Chondrocyte (in vitro differentiated cells): Measurements from ENCODE around the gene GABRG3. TPM values are rescaled to one million over a fixed set of nuclear protein-coding genes. Genes with fewer than 3 reads are reported as not detected.

Source experiments
- DNase-seq: peaks from one replicate; pipeline ENCODE4 v3.0.0; 2021; ENCODE audit warnings: mixed read lengths, low spot score
- H3K27ac Mint-ChIP-seq: one replicate; pipeline ENCODE4 v1.8.0; 2021; ENCODE audit warnings: mild to moderate bottlenecking, moderate library complexity, mixed read lengths; ENCODE audit not compliant: unreplicated experiment
- H3K27me3 Mint-ChIP-seq: 2 replicates; pipeline ENCODE4 v1.8.0; 2021; ENCODE audit warnings: low read depth, mixed read lengths
- H3K36me3 Mint-ChIP-seq: 2 replicates; pipeline ENCODE4 v1.8.0; 2021; ENCODE audit warnings: low read depth, mixed read lengths
- H3K4me1 Mint-ChIP-seq: 2 replicates; pipeline ENCODE4 v1.8.0; 2021; ENCODE audit warnings: low read depth, mild to moderate bottlenecking, mixed read lengths
- H3K4me3 Mint-ChIP-seq: one replicate; pipeline ENCODE4 v1.8.0; 2021; ENCODE audit warnings: mild to moderate bottlenecking, moderate library complexity, mixed read lengths; ENCODE audit not compliant: unreplicated experiment
- H3K9me3 Mint-ChIP-seq: 2 replicates; pipeline ENCODE4 v1.8.0; 2021; ENCODE audit warnings: low read depth, mixed read lengths
- CTCF ChIP-seq: fragments of 200-600 bp; sonication (generic); IDR thresholded peaks from 2 replicates; pipeline ENCODE4 v1.5.0; 2021; ENCODE audit warnings: antibody characterized with exemption, mild to moderate bottlenecking, moderate library complexity
- total RNA-seq: library from RNA; stranded (reverse); gene quantifications from 3 replicates; pipeline ENCODE4 v1.2.1, GENCODE V29; 2021

The GABRG3 gene
- total RNA-seq, 1 donor from 2014 or later = not detected

GRCh38 chr15:27222479-27222878 lies 251.5 kb downstream of the GABRG3 start:
- peaks cover 14% of the 10 kb centered on the region for H3K4me1 Mint-ChIP-seq
- H3K36me3 Mint-ChIP-seq = no peaks in the 10 kb centered on the region
- H3K4me3 Mint-ChIP-seq = no peak overlapping the region
- no peaks in the 10 kb centered on the region for H3K9me3 Mint-ChIP-seq
- TF ChIP-seq CTCF = no peak
- no peaks in the 10 kb centered on the region for H3K27me3 Mint-ChIP-seq
- DNase-seq = no peak
- no peak overlapping the region for H3K27ac Mint-ChIP-seq

GRCh38 chr15:27223179-27223578 lies 252.2 kb downstream of the GABRG3 start:
- H3K9me3 Mint-ChIP-seq = peaks cover 1% of the 10 kb centered on the region
- H3K36me3 Mint-ChIP-seq = no peaks in the 10 kb centered on the region
- no peak for TF ChIP-seq CTCF
- no peak for DNase-seq
- no peak overlapping the region for H3K4me3 Mint-ChIP-seq
- no peaks in the 10 kb centered on the region for H3K27me3 Mint-ChIP-seq
- H3K4me1 Mint-ChIP-seq = peaks cover 14% of the 10 kb centered on the region
- no peak overlapping the region for H3K27ac Mint-ChIP-seq

DNA sequence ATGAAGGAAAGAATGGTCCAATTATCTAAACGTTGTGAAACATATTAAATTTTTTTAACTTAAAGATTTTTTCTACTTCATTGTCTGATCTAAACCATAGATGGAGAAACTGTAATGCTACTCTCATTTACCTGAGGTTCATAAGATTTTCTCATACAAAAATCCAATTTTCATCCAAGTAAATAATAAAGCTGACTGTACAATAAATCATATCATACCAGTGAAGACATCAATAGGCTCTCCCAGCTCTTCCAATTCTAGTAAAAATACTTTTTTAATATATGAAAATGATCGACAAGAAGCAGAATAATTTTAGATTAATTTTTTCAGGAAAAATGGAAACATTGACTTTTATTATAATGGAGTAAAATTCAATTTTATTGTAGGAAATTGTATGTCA lies 260.8 kb downstream of the GABRG3 start:
- no peaks in the 10 kb centered on the region for H3K36me3 Mint-ChIP-seq
- no peak overlapping the region for H3K27ac Mint-ChIP-seq
- TF ChIP-seq CTCF = no peak

DNA sequence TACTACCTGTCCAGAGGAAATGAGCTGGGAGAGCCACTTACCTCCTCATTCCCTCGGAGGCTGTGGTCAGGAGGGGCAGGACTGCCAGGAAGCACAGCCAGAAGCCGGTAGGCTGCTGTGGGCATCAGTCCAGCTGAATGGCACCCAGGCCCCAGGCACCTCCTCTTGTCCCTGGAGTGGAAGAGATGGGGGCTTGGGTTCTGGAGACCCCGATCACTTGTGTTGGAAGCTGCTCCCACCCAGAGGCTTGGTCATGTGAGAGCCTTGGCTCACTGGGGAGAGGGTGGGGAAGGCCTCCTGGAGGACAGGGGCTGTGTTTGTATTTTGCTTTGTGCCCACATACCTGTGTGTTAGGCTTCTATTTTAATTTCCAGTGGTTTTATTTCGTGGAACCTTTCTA lies 261.9 kb downstream of the GABRG3 start:
- H3K9me3 Mint-ChIP-seq = peaks cover 6% of the 10 kb centered on the region
- no peaks in the 10 kb centered on the region for H3K36me3 Mint-ChIP-seq
- H3K27ac Mint-ChIP-seq = no peak overlapping the region
- TF ChIP-seq CTCF = no peak
- H3K4me1 Mint-ChIP-seq = no peaks in the 10 kb centered on the region
- H3K4me3 Mint-ChIP-seq = no peak overlapping the region
- H3K27me3 Mint-ChIP-seq = no peaks in the 10 kb centered on the region
- no peak for DNase-seq

More for the DNA sequence above, 260.8 kb downstream of the GABRG3 start:
- H3K9me3 Mint-ChIP-seq = peaks cover 6% of the 10 kb centered on the region
- no peak overlapping the region for H3K4me3 Mint-ChIP-seq
- H3K4me1 Mint-ChIP-seq = no peaks in the 10 kb centered on the region
- no peaks in the 10 kb centered on the region for H3K27me3 Mint-ChIP-seq
- no peak for DNase-seq

GRCh38 chr15:27234593-27234992 lies 263.6 kb downstream of the GABRG3 start:
- H3K27ac Mint-ChIP-seq = no peak overlapping the region
- H3K9me3 Mint-ChIP-seq = no peaks in the 10 kb centered on the region
- no peak for DNase-seq
- no peak for TF ChIP-seq CTCF
- no peaks in the 10 kb centered on the region for H3K4me1 Mint-ChIP-seq
- no peaks in the 10 kb centered on the region for H3K36me3 Mint-ChIP-seq
- H3K27me3 Mint-ChIP-seq = no peaks in the 10 kb centered on the region
- H3K4me3 Mint-ChIP-seq = no peak overlapping the region
